VCaP (cell line): ENCODE measurements around the gene RNASEH2A.
"Not testable (repeated sequence)": the region's sequence is repeated elsewhere in the genome, so short reads cannot be mapped to it uniquely, and the experiment has no call there.

ENCODE experiments used
- H3K27ac ChIP-seq: fragments of 450-650 bp; 2 replicates; pipeline ENCODE4 v1.5.1; 2017
- TF ChIP-seq, protein P1 (sequence below): fragments of 450-650 bp; conservative IDR thresholded peaks from 2 replicates; pipeline ENCODE4 v1.5.1; 2017; ENCODE audit warnings: mild to moderate bottlenecking, moderate library complexity

RNASEH2A gene

DNA sequence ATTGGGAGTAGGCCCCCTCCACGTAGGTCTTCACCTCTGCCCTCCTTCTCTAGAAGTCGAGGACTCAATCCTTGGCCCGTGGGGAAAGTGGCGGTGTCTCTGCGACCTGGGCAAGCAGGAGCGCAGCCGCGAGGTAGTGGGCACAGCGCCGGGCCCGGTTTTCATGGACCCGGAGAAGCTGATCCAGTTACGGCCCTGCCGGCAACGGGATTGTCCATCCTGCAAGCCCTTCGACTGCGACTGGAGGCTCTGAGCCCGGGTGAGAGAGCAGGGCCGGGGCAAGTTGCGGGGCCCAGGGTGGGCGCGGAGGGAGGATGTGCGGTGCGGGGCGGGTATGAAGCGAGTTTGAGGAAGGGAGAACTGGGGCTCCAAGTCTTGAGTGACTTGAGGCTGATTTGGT, 2.3 kb upstream of the RNASEH2A start:
- no peak overlapping the region for H3K27ac ChIP-seq

DNA sequence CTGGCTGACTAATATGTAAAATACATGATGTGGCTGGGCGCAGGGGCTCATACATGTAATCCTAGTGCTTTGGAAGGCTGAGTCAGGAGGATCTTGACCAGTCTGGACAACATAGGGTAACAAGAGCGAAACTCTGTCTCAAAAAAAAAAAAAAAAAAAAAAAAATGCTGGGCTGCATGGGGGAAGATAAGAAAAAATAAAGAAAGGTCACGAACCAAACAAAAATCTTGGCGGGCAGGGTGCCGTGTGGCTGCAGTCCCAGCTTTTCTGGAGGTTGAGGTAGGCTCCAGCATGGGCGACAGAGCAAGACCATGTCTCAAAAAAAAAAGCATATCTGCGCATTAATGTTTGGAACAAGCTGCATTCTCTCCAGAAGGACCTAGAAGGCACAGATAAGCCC, 8.7 kb downstream of the RNASEH2A start:
- no peak overlapping the region for H3K27ac ChIP-seq
- TF ChIP-seq, protein P1, sequence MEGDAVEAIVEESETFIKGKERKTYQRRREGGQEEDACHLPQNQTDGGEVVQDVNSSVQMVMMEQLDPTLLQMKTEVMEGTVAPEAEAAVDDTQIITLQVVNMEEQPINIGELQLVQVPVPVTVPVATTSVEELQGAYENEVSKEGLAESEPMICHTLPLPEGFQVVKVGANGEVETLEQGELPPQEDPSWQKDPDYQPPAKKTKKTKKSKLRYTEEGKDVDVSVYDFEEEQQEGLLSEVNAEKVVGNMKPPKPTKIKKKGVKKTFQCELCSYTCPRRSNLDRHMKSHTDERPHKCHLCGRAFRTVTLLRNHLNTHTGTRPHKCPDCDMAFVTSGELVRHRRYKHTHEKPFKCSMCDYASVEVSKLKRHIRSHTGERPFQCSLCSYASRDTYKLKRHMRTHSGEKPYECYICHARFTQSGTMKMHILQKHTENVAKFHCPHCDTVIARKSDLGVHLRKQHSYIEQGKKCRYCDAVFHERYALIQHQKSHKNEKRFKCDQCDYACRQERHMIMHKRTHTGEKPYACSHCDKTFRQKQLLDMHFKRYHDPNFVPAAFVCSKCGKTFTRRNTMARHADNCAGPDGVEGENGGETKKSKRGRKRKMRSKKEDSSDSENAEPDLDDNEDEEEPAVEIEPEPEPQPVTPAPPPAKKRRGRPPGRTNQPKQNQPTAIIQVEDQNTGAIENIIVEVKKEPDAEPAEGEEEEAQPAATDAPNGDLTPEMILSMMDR, result no peak

More for the DNA sequence above, 2.3 kb upstream of the RNASEH2A start:
- TF ChIP-seq, protein P1, result no peak

DNA sequence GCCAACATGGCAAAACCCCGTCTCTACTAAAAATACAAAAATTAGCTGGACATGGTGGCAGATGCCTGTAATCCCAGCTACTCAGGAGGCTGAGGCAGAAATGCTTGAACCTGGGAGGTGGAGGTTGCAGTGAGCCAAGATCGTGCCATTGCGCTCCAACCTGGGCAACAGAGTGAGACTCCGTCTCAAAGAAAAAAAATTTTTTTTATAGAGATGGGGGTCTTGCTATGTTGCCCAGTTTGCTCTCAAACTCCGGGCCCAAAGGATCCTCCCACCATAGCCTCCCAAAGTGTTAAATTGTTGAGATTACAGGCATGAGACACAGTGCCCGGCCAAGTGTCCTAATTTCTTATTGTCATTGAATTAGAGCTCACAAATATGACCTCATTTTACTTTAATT, 10.8 kb downstream of the RNASEH2A start:
- not testable (repeated sequence) for H3K27ac ChIP-seq

DNA sequence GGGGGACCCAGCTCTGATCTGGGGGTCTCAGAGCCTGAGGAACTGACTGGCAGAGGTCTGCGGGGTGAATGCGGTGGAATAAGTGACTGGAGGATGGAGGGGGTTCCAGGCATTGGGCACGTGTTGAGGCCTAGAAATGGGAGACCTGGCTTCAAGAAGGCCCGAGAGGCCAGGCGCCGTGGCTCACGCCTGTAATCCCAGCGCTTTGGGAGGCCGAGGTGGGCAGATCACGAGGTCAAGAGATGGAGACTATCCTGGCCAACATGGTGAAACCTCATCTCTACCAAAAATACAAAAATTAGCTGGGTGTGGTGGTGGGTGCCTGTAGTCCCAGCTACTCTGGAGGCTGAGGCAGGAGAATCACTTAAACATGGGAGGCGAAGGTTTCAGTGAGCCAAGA, 11.4 kb downstream of the RNASEH2A start:
- H3K27ac ChIP-seq, result not testable (repeated sequence)

DNA sequence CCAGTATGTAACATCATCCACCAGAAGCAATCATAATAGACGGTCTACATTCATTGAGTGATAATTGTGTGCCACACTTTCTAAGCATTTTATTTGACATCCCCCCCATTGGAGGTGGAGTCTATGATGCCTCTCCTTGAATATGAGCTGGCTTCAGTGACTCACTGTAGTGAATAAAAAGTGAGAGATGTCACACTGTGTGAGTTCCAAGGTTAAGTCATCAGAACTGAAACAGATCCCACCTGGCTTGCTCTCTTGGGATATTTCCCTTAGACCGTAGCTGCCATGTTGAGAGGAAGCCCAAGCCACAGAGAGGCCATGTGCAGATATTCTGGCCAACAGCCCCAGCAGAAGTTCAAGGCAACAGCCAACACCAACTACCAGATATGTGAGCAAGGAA, 15.4 kb downstream of the RNASEH2A start:
- no peak overlapping the region for H3K27ac ChIP-seq
- TF ChIP-seq, protein P1, result no peak

DNA sequence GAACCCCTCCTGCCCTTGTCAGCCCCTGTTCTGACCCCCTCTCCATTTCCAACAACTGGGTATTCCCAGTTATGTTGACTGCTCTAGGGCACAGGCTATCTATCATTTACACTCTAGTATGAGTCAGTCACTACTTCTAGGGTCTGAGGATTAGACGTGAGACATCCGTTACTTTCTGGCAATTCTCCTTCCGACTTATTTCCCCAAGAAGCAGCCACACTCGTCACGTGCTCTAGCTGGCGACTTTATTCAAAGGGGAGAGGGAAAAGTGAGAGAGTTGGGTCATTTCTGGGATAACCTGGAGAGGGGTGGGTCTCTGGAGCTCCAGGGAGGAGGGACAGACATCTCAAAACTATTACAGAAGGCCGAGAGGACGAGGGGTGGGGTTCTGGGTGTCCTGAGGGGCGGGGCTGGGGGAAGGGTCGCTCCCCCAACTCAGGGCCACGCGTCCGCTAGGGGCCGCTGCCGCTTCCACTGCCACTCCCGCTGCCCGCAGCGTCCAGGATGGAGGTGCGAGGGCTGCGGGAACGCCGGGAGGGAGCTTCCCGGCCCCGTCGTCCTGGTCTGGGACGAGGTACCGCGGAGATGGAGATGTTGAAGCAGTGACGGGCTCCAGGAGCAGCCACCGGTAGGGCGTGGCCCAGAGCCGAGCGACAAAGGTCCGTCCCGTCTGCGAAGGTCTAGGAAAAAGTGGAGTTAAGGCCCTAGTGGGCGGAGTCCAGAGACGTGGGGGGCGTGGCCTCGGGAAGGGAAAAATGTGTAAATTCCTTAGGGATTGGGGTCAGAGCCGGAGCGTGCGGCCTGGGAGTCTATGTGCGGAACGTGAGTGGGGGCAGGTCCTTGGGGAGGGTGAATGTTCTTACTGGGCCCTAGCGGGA, 19.1 kb downstream of the RNASEH2A start:
- H3K27ac ChIP-seq, result no peak overlapping the region

DNA sequence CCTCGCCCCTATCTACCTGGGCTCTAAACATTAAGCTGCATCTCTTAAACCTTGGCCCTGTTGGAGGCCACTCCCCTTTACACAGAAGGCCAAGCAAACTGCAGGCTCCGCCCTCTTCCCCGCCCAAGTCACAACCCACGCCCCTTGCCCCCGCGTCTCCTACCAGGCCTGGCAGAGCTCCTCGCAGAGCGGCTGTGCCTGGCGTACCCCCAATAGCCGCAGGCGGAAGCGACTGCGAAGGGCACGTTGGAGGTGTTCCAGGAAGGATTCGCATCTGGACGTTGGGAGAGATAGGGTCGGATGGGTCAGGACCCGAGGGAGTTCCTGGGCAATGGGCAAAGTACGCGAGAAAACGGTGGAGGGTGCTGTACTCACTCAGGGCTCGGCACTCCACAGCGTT, 22.1 kb downstream of the RNASEH2A start:
- TF ChIP-seq, protein P1, result no peak
- H3K27ac ChIP-seq, result peak overlapping the region; percentile 36; the same call in 1 of the 2 replicates

More for the DNA sequence above, 19.1 kb downstream of the RNASEH2A start:
- TF ChIP-seq, protein P1, result peak; percentile 13; the same call in 1 of the 2 replicates

DNA sequence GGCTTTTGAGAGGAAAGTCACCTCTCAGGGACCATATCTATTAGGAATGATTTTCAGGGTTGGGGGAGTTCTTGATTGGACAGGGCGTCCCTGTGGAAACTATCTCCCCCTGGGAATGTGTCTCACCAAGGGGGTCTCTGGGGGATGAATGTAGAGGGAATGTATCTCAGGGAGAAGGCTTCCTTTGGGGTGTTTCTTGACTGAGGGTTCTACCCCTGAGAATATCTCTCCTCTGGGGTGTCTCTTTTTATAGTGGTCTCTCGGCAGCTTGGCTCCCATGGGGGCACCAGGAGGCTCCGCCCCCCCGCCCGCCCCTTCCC, 27.0 kb downstream of the RNASEH2A start:
- TF ChIP-seq, protein P1, result no peak
- peak overlapping the region; percentile 31; the same call in 1 of the 2 replicates for H3K27ac ChIP-seq
